Lower leg skin (tissue), 3 donors: ENCODE data around the gene OR10P1.
"Not testable (repeated sequence)": the region's sequence is repeated elsewhere in the genome, so short reads cannot be mapped to it uniquely, and the experiment has no call there.

Experiments
- POLR2A ChIP-seq, 2 donors: fragments of 450-650 bp; IDR thresholded peaks; one replicate each; pipeline ENCODE4 v1.6.1; 2016 to 2017; ENCODE audit warnings: antibody characterized with exemption in 2 of 2, mild to moderate bottlenecking in 1 of 2, moderate library complexity in 1 of 2
- TF ChIP-seq, protein P1 (sequence below), 3 donors: fragments of 450-650 bp; IDR thresholded peaks; one replicate each; pipeline ENCODE4 v1.5.1; 2016; ENCODE audit warnings: antibody characterized with exemption in 3 of 3, mild to moderate bottlenecking in 3 of 3, moderate library complexity in 2 of 3

DNA sequence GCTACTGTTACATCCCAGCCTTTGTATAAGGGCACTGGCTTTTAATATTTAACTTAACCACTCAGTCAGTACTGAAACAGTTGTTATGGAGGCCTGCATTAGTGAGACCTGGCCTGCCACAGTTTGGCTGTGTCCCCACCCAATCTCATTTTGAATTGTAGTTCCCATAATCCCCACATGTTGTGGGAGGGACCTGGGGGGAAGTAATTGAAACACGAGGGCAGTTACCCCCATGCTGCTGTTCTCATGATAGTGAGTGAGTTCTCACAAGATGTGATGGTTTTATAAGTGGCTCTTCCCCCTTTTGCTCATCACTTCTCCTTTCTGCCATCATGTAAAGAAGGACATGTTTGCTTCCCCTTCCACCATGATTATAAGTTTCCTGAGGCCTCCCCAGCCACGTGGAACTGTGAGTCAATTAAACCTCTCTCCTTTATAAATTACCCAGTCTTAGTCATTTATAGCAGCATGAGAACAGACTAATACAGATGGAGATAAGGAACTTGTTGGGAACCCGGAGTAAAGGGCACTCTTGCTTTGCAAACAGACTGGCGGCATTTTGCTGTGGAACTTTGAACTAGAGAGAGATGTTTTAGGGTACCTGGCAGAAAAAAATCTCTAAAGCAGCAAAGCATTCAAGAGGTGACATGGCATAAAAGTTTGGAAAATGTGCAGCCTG lies 14.1 kb downstream of the OR10P1 start:
- not testable (repeated sequence) for TF ChIP-seq POLR2A (IDR thresholded peaks at IDR 0.05)
- TF ChIP-seq, protein P1, sequence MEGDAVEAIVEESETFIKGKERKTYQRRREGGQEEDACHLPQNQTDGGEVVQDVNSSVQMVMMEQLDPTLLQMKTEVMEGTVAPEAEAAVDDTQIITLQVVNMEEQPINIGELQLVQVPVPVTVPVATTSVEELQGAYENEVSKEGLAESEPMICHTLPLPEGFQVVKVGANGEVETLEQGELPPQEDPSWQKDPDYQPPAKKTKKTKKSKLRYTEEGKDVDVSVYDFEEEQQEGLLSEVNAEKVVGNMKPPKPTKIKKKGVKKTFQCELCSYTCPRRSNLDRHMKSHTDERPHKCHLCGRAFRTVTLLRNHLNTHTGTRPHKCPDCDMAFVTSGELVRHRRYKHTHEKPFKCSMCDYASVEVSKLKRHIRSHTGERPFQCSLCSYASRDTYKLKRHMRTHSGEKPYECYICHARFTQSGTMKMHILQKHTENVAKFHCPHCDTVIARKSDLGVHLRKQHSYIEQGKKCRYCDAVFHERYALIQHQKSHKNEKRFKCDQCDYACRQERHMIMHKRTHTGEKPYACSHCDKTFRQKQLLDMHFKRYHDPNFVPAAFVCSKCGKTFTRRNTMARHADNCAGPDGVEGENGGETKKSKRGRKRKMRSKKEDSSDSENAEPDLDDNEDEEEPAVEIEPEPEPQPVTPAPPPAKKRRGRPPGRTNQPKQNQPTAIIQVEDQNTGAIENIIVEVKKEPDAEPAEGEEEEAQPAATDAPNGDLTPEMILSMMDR (IDR thresholded peaks at IDR 0.05), result not testable (repeated sequence)
